ENCODE data around the gene ZBTB39. TPM values are rescaled to one million over a fixed set of nuclear protein-coding genes. Genes with fewer than 3 reads are reported as not detected.

The ZBTB39 gene
- total RNA-seq, 2 donors from 2014 or later: 3.0 to 5.9 TPM

GRCh38 chr12:57009949-57010626 is 3.7 kb upstream of the ZBTB39 start:
- Histone ChIP-seq H3K9me3 (no peaks in the 10 kb centered on the region), H3K36me3 (no peaks in the 10 kb centered on the region), H3K27me3 (no peaks in the 10 kb centered on the region), H3K4me3 (no peak overlapping the region), H3K4me1 (peaks cover 0 to 16% of the 10 kb centered on the region in 2 donors), H3K27ac (no peak overlapping the region)
- no peak for DNase-seq (ENCODE audit: low spot score)
- no peak for TF ChIP-seq CTCF (IDR thresholded peaks at IDR 0.05)

- peaks cover 13% of the 10 kb centered on the region for H3K36me3 ChIP-seq
- no peak for DNase-seq (ENCODE audit: low spot score)
- TF ChIP-seq CTCF (IDR thresholded peaks at IDR 0.05): peak; percentile 26 to 58
These were observed 1.8 kb upstream of the ZBTB39 start for GRCh38 chr12:57008178-57008577.

DNA sequence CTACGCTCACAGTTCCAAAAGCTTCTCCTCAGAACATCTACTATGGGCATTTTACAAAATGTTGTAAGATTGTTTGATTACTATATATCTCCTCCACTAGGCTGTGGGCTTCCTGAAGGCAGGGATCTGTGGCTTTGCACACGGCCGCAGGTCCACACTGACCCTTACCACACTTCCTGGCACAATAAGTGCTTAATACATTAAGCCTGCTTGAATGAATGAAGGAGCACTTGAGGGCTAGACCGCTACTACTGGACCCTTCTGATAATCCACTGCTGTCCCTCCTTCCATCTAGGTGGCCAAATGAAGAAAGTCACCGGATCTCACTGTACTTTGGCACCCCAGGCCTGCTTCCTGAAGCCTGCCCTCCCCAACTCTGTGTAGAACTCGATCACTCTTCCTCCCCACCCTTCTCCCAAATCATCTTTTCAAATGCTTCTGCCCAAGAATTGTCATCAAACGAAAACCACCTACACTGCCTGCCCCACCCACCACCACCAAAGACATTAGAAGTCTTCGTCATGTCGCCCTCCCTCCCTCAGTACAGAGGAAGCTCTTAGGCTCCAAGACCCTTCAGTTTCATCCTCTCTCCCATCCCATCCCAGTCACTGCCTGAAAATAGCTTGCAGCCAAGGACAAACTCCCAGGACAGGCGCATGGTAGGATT is 596 bp upstream of the ZBTB39 start:
- Histone ChIP-seq H3K4me3 (peak overlapping the region; percentile 90 to 96), H3K4me1 (peaks cover 0 to 25% of the 10 kb centered on the region in 2 donors), H3K27ac (peak overlapping the region in 1 of 2 donors; percentile 41), H3K9me3 (no peaks in the 10 kb centered on the region), H3K27me3 (no peaks in the 10 kb centered on the region), H3K36me3 (peaks cover 26% of the 10 kb centered on the region)
- peak in 1 of 2 donors; percentile 9 for TF ChIP-seq CTCF (IDR thresholded peaks at IDR 0.05)
- no peak for DNase-seq (ENCODE audit: low spot score)

More at GRCh38 chr12:57008178-57008577, 1.8 kb upstream of the ZBTB39 start:
- Histone ChIP-seq H3K9me3 (no peaks in the 10 kb centered on the region), H3K27ac (no peak overlapping the region), H3K4me1 (peaks cover 0 to 22% of the 10 kb centered on the region in 2 donors), H3K4me3 (no peak overlapping the region), H3K27me3 (no peaks in the 10 kb centered on the region)

GRCh38 chr12:57004651-57005050 is 1.7 kb downstream of the ZBTB39 start:
- H3K4me3 ChIP-seq: no peak overlapping the region
- H3K27ac ChIP-seq: no peak overlapping the region
- H3K27me3 ChIP-seq: no peaks in the 10 kb centered on the region
- TF ChIP-seq CTCF (IDR thresholded peaks at IDR 0.05): no peak
- H3K4me1 ChIP-seq: peaks cover 0 to 34% of the 10 kb centered on the region in 2 donors
- DNase-seq (ENCODE audit: low spot score): no peak
- H3K36me3 ChIP-seq: peaks cover 29% of the 10 kb centered on the region
- no peaks in the 10 kb centered on the region for H3K9me3 ChIP-seq

DNA sequence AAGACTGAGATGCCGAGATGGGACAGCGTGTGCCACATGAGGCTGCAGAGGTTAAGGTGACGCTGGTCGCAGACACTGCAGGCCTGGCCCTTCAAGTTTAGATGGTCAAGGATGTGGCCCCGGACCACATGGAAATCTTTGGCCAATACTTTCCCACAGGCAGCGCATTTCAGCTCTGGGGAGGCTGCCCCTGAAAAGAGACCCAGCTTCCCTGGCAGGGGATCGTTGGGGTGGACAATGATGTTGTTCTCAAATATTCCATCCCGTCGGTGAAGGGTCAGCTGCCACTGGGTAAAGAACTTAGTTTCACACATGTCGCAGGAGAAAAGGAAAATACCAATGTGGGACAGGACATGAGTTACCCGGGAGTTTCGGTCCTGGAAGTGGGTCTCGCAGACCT is 3.0 kb downstream of the ZBTB39 start:
- no peaks in the 10 kb centered on the region for H3K9me3 ChIP-seq
- DNase-seq (ENCODE audit: low spot score): no peak
- peaks cover 29% of the 10 kb centered on the region for H3K36me3 ChIP-seq
- no peak overlapping the region for H3K27ac ChIP-seq
- H3K27me3 ChIP-seq: no peaks in the 10 kb centered on the region
- no peak for TF ChIP-seq CTCF (IDR thresholded peaks at IDR 0.05)
- H3K4me1 ChIP-seq: peaks cover 0 to 34% of the 10 kb centered on the region in 2 donors
- H3K4me3 ChIP-seq: no peak overlapping the region
